HEK293 (cell line): Measurements from ENCODE around the gene PKLR.

Experiments used
- BCL11A ChIP-seq: fragments of 450-650 bp; formaldehyde crosslinking; IDR thresholded peaks from 2 replicates; pipeline ENCODE4 v1.5.1; 2016; ENCODE audit warnings: low read depth, missing biosample characterization, missing genetic modification characterization
- GLIS2 ChIP-seq: fragments of 450-650 bp; formaldehyde crosslinking; IDR thresholded peaks from 2 replicates; pipeline ENCODE4 v1.5.1; 2016; ENCODE audit warnings: missing biosample characterization, missing genetic modification characterization
- KLF10 ChIP-seq: fragments of 450-650 bp; IDR thresholded peaks from 2 replicates; pipeline ENCODE4 v1.5.1; 2018; ENCODE audit warnings: missing biosample characterization, mild to moderate bottlenecking, missing genetic modification characterization
- KLF16 ChIP-seq: fragments of 450-650 bp; formaldehyde crosslinking; IDR thresholded peaks from 2 replicates; pipeline ENCODE4 v1.5.1; 2017; ENCODE audit warnings: missing biosample characterization, missing genetic modification characterization
- KLF8 ChIP-seq: fragments of 450-650 bp; formaldehyde crosslinking; IDR thresholded peaks from 2 replicates; pipeline ENCODE4 v1.5.1; 2016; ENCODE audit warnings: missing biosample characterization, missing genetic modification characterization
- OVOL3 ChIP-seq: fragments of 450-650 bp; formaldehyde crosslinking; IDR thresholded peaks from 2 replicates; pipeline ENCODE4 v1.5.1; 2016; ENCODE audit warnings: missing biosample characterization, missing genetic modification characterization
- WT1 ChIP-seq: fragments of 450-650 bp; formaldehyde crosslinking; IDR thresholded peaks from 2 replicates; pipeline ENCODE4 v1.5.1; 2016; ENCODE audit warnings: missing biosample characterization, missing genetic modification characterization
- ZBTB10 ChIP-seq: fragments of 450-650 bp; formaldehyde crosslinking; IDR thresholded peaks from 2 replicates; pipeline ENCODE4 v1.5.1; 2016; ENCODE audit warnings: missing biosample characterization, missing genetic modification characterization
- ZBTB20 ChIP-seq: fragments of 450-650 bp; formaldehyde crosslinking; IDR thresholded peaks from 2 replicates; pipeline ENCODE4 v1.5.1; 2016; ENCODE audit warnings: missing biosample characterization, missing genetic modification characterization
- ZFP37 ChIP-seq: fragments of 450-650 bp; formaldehyde crosslinking; IDR thresholded peaks from 2 replicates; pipeline ENCODE4 v1.5.1; 2016; ENCODE audit warnings: missing biosample characterization, missing genetic modification characterization
- ZFP69B ChIP-seq: fragments of 450-650 bp; formaldehyde crosslinking; IDR thresholded peaks from 2 replicates; pipeline ENCODE4 v1.5.1; 2016; ENCODE audit warnings: missing biosample characterization, missing genetic modification characterization
- ZIC2 ChIP-seq: fragments of 450-650 bp; formaldehyde crosslinking; IDR thresholded peaks from 2 replicates; pipeline ENCODE4 v1.5.1; 2016; ENCODE audit warnings: missing biosample characterization, missing genetic modification characterization
- ZNF146 ChIP-seq: fragments of 450-650 bp; formaldehyde crosslinking; IDR thresholded peaks from 2 replicates; pipeline ENCODE4 v1.5.1; 2016; ENCODE audit warnings: missing biosample characterization, missing genetic modification characterization
- ZNF18 ChIP-seq: fragments of 450-650 bp; formaldehyde crosslinking; IDR thresholded peaks from 2 replicates; pipeline ENCODE4 v1.5.1; 2016; ENCODE audit warnings: missing biosample characterization, missing genetic modification characterization
- ZNF2 ChIP-seq: fragments of 450-650 bp; formaldehyde crosslinking; IDR thresholded peaks from 2 replicates; pipeline ENCODE4 v1.5.1; 2016; ENCODE audit warnings: missing biosample characterization, missing genetic modification characterization
- ZNF266 ChIP-seq: fragments of 450-650 bp; formaldehyde crosslinking; IDR thresholded peaks from 2 replicates; pipeline ENCODE4 v1.5.1; 2016; ENCODE audit warnings: missing biosample characterization, missing genetic modification characterization, low read depth
- ZNF366 ChIP-seq: fragments of 450-650 bp; formaldehyde crosslinking; conservative IDR thresholded peaks from 2 replicates; pipeline ENCODE4 v1.5.1; 2016; ENCODE audit warnings: missing biosample characterization, missing genetic modification characterization
- ZNF426 ChIP-seq: fragments of 450-650 bp; formaldehyde crosslinking; IDR thresholded peaks from 2 replicates; pipeline ENCODE4 v1.5.1; 2017; ENCODE audit warnings: missing biosample characterization, missing genetic modification characterization, mild to moderate bottlenecking, inconsistent platforms, moderate library complexity
- ZNF433 ChIP-seq: fragments of 450-650 bp; formaldehyde crosslinking; IDR thresholded peaks from 2 replicates; pipeline ENCODE4 v1.5.1; 2016; ENCODE audit warnings: missing biosample characterization, missing genetic modification characterization, low read depth
- ZNF521 ChIP-seq: fragments of 450-650 bp; formaldehyde crosslinking; IDR thresholded peaks from 2 replicates; pipeline ENCODE4 v1.5.1; 2017; ENCODE audit warnings: missing biosample characterization, mild to moderate bottlenecking, missing genetic modification characterization
- ZNF558 ChIP-seq: fragments of 450-650 bp; formaldehyde crosslinking; IDR thresholded peaks from 2 replicates; pipeline ENCODE4 v1.5.1; 2016; ENCODE audit warnings: missing biosample characterization, missing genetic modification characterization
- ZNF561 ChIP-seq: fragments of 450-650 bp; IDR thresholded peaks from 2 replicates; pipeline ENCODE4 v1.5.1; 2018; ENCODE audit warnings: missing biosample characterization, missing genetic modification characterization, borderline replicate concordance
- ZNF747 ChIP-seq: fragments of 450-650 bp; formaldehyde crosslinking; IDR thresholded peaks from 2 replicates; pipeline ENCODE4 v1.5.1; 2016; ENCODE audit warnings: missing biosample characterization, missing genetic modification characterization
- ZNF792 ChIP-seq: fragments of 450-650 bp; formaldehyde crosslinking; IDR thresholded peaks from 2 replicates; pipeline ENCODE4 v1.5.1; 2016; ENCODE audit warnings: missing biosample characterization, missing genetic modification characterization
- ZXDB ChIP-seq: fragments of 450-650 bp; formaldehyde crosslinking; IDR thresholded peaks from 2 replicates; pipeline ENCODE4 v1.5.1; 2016; ENCODE audit warnings: missing biosample characterization, missing genetic modification characterization
- TF ChIP-seq, protein P1 (sequence below): fragments of 450-650 bp; formaldehyde crosslinking; IDR thresholded peaks from 2 replicates; pipeline ENCODE4 v1.5.1; 2016; ENCODE audit warnings: missing biosample characterization, missing genetic modification characterization
- TF ChIP-seq, protein P2 (sequence below): fragments of 450-650 bp; formaldehyde crosslinking; IDR thresholded peaks from 2 replicates; pipeline ENCODE4 v1.5.1; 2016; ENCODE audit warnings: missing biosample characterization, missing genetic modification characterization, low read depth
- TF ChIP-seq, protein P3 (sequence below): fragments of 450-650 bp; formaldehyde crosslinking; IDR thresholded peaks from 2 replicates; pipeline ENCODE4 v1.5.1; 2016; ENCODE audit warnings: missing biosample characterization, missing genetic modification characterization
- TF ChIP-seq, protein P4 (sequence below): fragments of 450-650 bp; formaldehyde crosslinking; IDR thresholded peaks from 2 replicates; pipeline ENCODE4 v1.5.1; 2016; ENCODE audit warnings: missing biosample characterization, missing genetic modification characterization

The PKLR gene

GRCh38 chr1:155324037-155324716 is 22.9 kb upstream of the PKLR start (continued):
- TF ChIP-seq, protein P1, sequence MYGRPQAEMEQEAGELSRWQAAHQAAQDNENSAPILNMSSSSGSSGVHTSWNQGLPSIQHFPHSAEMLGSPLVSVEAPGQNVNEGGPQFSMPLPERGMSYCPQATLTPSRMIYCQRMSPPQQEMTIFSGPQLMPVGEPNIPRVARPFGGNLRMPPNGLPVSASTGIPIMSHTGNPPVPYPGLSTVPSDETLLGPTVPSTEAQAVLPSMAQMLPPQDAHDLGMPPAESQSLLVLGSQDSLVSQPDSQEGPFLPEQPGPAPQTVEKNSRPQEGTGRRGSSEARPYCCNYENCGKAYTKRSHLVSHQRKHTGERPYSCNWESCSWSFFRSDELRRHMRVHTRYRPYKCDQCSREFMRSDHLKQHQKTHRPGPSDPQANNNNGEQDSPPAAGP (tag by site-specific recombination): peak; percentile 13; the same call in 1 of the 2 replicates
- TF ChIP-seq ZNF366 (tag by site-specific recombination): peak; percentile 86
- peak; percentile 10; the same call in 1 of the 2 replicates for TF ChIP-seq ZNF18
- TF ChIP-seq WT1 (tag by site-specific recombination): peak; percentile 98
- peak; percentile 96 for TF ChIP-seq ZBTB10 (tag by site-specific recombination)
- TF ChIP-seq, protein P2, sequence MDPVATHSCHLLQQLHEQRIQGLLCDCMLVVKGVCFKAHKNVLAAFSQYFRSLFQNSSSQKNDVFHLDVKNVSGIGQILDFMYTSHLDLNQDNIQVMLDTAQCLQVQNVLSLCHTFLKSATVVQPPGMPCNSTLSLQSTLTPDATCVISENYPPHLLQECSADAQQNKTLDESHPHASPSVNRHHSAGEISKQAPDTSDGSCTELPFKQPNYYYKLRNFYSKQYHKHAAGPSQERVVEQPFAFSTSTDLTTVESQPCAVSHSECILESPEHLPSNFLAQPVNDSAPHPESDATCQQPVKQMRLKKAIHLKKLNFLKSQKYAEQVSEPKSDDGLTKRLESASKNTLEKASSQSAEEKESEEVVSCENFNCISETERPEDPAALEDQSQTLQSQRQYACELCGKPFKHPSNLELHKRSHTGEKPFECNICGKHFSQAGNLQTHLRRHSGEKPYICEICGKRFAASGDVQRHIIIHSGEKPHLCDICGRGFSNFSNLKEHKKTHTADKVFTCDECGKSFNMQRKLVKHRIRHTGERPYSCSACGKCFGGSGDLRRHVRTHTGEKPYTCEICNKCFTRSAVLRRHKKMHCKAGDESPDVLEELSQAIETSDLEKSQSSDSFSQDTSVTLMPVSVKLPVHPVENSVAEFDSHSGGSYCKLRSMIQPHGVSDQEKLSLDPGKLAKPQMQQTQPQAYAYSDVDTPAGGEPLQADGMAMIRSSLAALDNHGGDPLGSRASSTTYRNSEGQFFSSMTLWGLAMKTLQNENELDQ (tag by site-specific recombination): no peak
- TF ChIP-seq KLF16: peak; percentile 54; the same call in 1 of the 2 replicates
- TF ChIP-seq KLF8 (tag by site-specific recombination): peak; percentile 93; the same call in 1 of the 2 replicates
- TF ChIP-seq OVOL3 (tag by site-specific recombination): peak; percentile 54; the same call in 1 of the 2 replicates
- no peak for TF ChIP-seq ZNF426 (tag by site-specific recombination)
- TF ChIP-seq KLF10 (tag by site-specific recombination): peak; percentile 36
- peak; percentile 55 for TF ChIP-seq BCL11A (tag by site-specific recombination)
- no peak for TF ChIP-seq ZNF521 (tag by site-specific recombination)
- no peak for TF ChIP-seq ZNF433 (tag by site-specific recombination)
- TF ChIP-seq ZBTB20: peak; percentile 100
- peak; percentile 75 for TF ChIP-seq GLIS2
- TF ChIP-seq ZNF558 (tag by site-specific recombination): 0 out of 2 replicates have a peak, but pooled peaks have one; percentile 15
- peak; percentile 12; the same call in 1 of the 2 replicates for TF ChIP-seq ZXDB (tag by site-specific recombination)
- TF ChIP-seq ZNF792: no peak
- TF ChIP-seq ZNF266 (tag by site-specific recombination): no peak
- no peak for TF ChIP-seq ZNF747 (tag by site-specific recombination)
- peak; percentile 17; the same call in 1 of the 2 replicates for TF ChIP-seq ZFP37 (tag by site-specific recombination)
- TF ChIP-seq, protein P3, sequence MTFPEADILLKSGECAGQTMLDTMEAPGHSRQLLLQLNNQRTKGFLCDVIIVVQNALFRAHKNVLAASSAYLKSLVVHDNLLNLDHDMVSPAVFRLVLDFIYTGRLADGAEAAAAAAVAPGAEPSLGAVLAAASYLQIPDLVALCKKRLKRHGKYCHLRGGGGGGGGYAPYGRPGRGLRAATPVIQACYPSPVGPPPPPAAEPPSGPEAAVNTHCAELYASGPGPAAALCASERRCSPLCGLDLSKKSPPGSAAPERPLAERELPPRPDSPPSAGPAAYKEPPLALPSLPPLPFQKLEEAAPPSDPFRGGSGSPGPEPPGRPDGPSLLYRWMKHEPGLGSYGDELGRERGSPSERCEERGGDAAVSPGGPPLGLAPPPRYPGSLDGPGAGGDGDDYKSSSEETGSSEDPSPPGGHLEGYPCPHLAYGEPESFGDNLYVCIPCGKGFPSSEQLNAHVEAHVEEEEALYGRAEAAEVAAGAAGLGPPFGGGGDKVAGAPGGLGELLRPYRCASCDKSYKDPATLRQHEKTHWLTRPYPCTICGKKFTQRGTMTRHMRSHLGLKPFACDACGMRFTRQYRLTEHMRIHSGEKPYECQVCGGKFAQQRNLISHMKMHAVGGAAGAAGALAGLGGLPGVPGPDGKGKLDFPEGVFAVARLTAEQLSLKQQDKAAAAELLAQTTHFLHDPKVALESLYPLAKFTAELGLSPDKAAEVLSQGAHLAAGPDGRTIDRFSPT (tag by site-specific recombination): peak; percentile 95
- peak; percentile 75 for TF ChIP-seq ZIC2
- no peak for TF ChIP-seq ZNF2 (tag by site-specific recombination)
- 0 out of 2 replicates have a peak, but pooled peaks have one; percentile 13 for TF ChIP-seq ZNF146 (tag by site-specific recombination)
- TF ChIP-seq, protein P4, sequence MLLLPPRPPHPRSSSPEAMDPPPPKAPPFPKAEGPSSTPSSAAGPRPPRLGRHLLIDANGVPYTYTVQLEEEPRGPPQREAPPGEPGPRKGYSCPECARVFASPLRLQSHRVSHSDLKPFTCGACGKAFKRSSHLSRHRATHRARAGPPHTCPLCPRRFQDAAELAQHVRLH (tag by site-specific recombination): peak; percentile 32; the same call in 1 of the 2 replicates
- TF ChIP-seq ZFP69B (tag by site-specific recombination): peak; percentile 63
- TF ChIP-seq ZNF561 (tag by site-specific recombination): peak; percentile 10; the same call in 1 of the 2 replicates
